Breast epithelium (tissue), 4 donors: ENCODE results near the gene NR2F1-AS1. TPM values are rescaled to one million over a fixed set of nuclear protein-coding genes. Genes with fewer than 3 reads are reported as not detected.

Experiments
- DNase-seq, 2 donors: peaks; one replicate each; pipeline ENCODE4 v3.0.0-alpha.2; 2019; ENCODE audit warnings: low spot score in 2 of 2
- H3K27ac ChIP-seq, 2 donors: fragments of 200-600 bp; sonication (generic) in 1 of 2; one replicate each; pipeline ENCODE4 v1.5.1; 2016 to 2019; ENCODE audit warnings: mild to moderate bottlenecking in 1 of 2
- H3K27me3 ChIP-seq, 2 donors: fragments of 200-600 bp; sonication (generic) in 1 of 2; one replicate each; pipeline versions ENCODE4 v1.5.1 to v1.6.0; 2017 to 2019; ENCODE audit warnings: control low read depth in 1 of 2, mild to moderate bottlenecking in 1 of 2
- H3K36me3 ChIP-seq: fragments of 200-600 bp; one replicate; pipeline ENCODE4 v1.5.1; 2019
- H3K4me1 ChIP-seq, 2 donors: fragments of 200-600 bp; sonication (generic); one replicate each; pipeline ENCODE4 v1.5.1; 2016 to 2019; ENCODE audit warnings: control low read depth in 1 of 2
- H3K4me3 ChIP-seq, 3 donors: fragments of 200-600 bp; sonication (generic); 1 replicate in 2 of 3; 2 replicates in 1 of 3; pipeline ENCODE4 v1.5.1; 2016 to 2019; ENCODE audit warnings: mild to moderate bottlenecking in 3 of 3, moderate library complexity in 2 of 3
- H3K9me3 ChIP-seq, 2 donors: fragments of 200-600 bp; sonication (generic) in 1 of 2; one replicate each; pipeline ENCODE4 v1.5.1; 2016 to 2019; ENCODE audit warnings: control low read depth in 1 of 2
- CTCF ChIP-seq, 3 donors: fragments of 450-650 bp; IDR thresholded peaks; one replicate each; pipeline ENCODE4 v1.5.1; 2016 to 2017; ENCODE audit warnings: antibody characterized with exemption in 3 of 3, mild to moderate bottlenecking in 3 of 3, moderate library complexity in 3 of 3
- POLR2A ChIP-seq: fragments of 450-650 bp; IDR thresholded peaks from one replicate; pipeline ENCODE4 v1.6.1; 2016; ENCODE audit warnings: antibody characterized with exemption, mild to moderate bottlenecking, moderate library complexity
- POLR2AphosphoS5 ChIP-seq, 3 donors: sonication (generic); formaldehyde crosslinking; IDR thresholded peaks; one replicate each; pipeline ENCODE4 v1.6.1; 2017; ENCODE audit warnings: antibody characterized with exemption in 3 of 3
- intact Hi-C: fragments of 100-400 bp; cut with DNase I; formaldehyde crosslinking; loops from one replicate; pipeline ENCODE4 v1.15.1; 2023; ENCODE audit warnings: low total_unique reads
- total RNA-seq, 3 donors: library from RNA; depleted of rRNA; stranded (reverse); fragments of >200 nt; gene quantifications; one replicate each; pipeline ENCODE4 v1.1.0, GENCODE V29; 2016

The NR2F1-AS1 gene
- total RNA-seq, 3 donors from 2014 or later, result 7.0 to 17.4 (median 15.2) TPM

GRCh38 chr5:93406971-93407401, 174.0 kb downstream of the NR2F1-AS1 start:
- Histone ChIP-seq H3K27ac (no peak overlapping the region), H3K36me3 (no peaks in the 10 kb centered on the region), H3K4me1 (no peaks in the 10 kb centered on the region), H3K4me3 (no peak overlapping the region), H3K9me3 (no peaks in the 10 kb centered on the region), H3K27me3 (no peaks in the 10 kb centered on the region)
- no peak for DNase-seq
- intact Hi-C loops, result no loop called here
- TF ChIP-seq POLR2AphosphoS5 (IDR thresholded peaks at IDR 0.05) (no peak), POLR2A (no peak), CTCF (IDR thresholded peaks at IDR 0.05) (no peak)

GRCh38 chr5:93404246-93404645, 176.8 kb downstream of the NR2F1-AS1 start:
- Histone ChIP-seq H3K27me3 (no peaks in the 10 kb centered on the region), H3K36me3 (no peaks in the 10 kb centered on the region), H3K4me1 (no peaks in the 10 kb centered on the region), H3K9me3 (no peaks in the 10 kb centered on the region), H3K27ac (no peak overlapping the region), H3K4me3 (no peak overlapping the region)
- DNase-seq, result no peak
- intact Hi-C loops, result loop anchor here (5.0 kb wide), 1 partner anchor 127 kb away; no protein-coding TSS in a partner anchor
- TF ChIP-seq POLR2A, result no peak
- no peak for TF ChIP-seq POLR2AphosphoS5 (IDR thresholded peaks at IDR 0.05)
- TF ChIP-seq CTCF (IDR thresholded peaks at IDR 0.05), result no peak

GRCh38 chr5:93403141-93403928, 177.7 kb downstream of the NR2F1-AS1 start:
- DNase-seq, result no peak
- H3K36me3 ChIP-seq, result no peaks in the 10 kb centered on the region
- TF ChIP-seq POLR2AphosphoS5 (IDR thresholded peaks at IDR 0.05), result no peak
- no peak for TF ChIP-seq POLR2A
- no peak for TF ChIP-seq CTCF (IDR thresholded peaks at IDR 0.05)
- H3K9me3 ChIP-seq, result no peaks in the 10 kb centered on the region
- H3K27me3 ChIP-seq, result no peaks in the 10 kb centered on the region
- no peaks in the 10 kb centered on the region for H3K4me1 ChIP-seq
- intact Hi-C loops, result loop anchor here (5.0 kb wide), 1 partner anchor 126 kb away; no protein-coding TSS in a partner anchor
- no peak overlapping the region for H3K27ac ChIP-seq
- H3K4me3 ChIP-seq, result no peak overlapping the region

- intact Hi-C loops, result loop anchor here (5.0 kb wide), 1 partner anchor 125 kb away; no protein-coding TSS in a partner anchor
- Histone ChIP-seq H3K4me1 (no peaks in the 10 kb centered on the region), H3K9me3 (no peaks in the 10 kb centered on the region), H3K27ac (no peak overlapping the region), H3K27me3 (no peaks in the 10 kb centered on the region), H3K4me3 (no peak overlapping the region), H3K36me3 (no peaks in the 10 kb centered on the region)
- TF ChIP-seq CTCF (IDR thresholded peaks at IDR 0.05), result no peak
- TF ChIP-seq POLR2AphosphoS5 (IDR thresholded peaks at IDR 0.05), result no peak
- TF ChIP-seq POLR2A, result no peak
- DNase-seq, result no peak
These were observed 178.6 kb downstream of the NR2F1-AS1 start for GRCh38 chr5:93402451-93402850.

GRCh38 chr5:93401634-93402213, 179.3 kb downstream of the NR2F1-AS1 start:
- Histone ChIP-seq H3K4me1 (no peaks in the 10 kb centered on the region), H3K4me3 (no peak overlapping the region), H3K27ac (no peak overlapping the region), H3K36me3 (no peaks in the 10 kb centered on the region), H3K27me3 (no peaks in the 10 kb centered on the region), H3K9me3 (no peaks in the 10 kb centered on the region)
- DNase-seq, result no peak
- intact Hi-C loops, result loop anchor here (5.0 kb wide), 1 partner anchor 124 kb away; no protein-coding TSS in a partner anchor
- no peak for TF ChIP-seq POLR2A
- TF ChIP-seq POLR2AphosphoS5 (IDR thresholded peaks at IDR 0.05), result no peak
- TF ChIP-seq CTCF (IDR thresholded peaks at IDR 0.05), result no peak
